Cardiac septum (tissue), 1 donor: Measurements from ENCODE around the gene CTCFL. TPM values are rescaled to one million over a fixed set of nuclear protein-coding genes. Genes with fewer than 3 reads are reported as not detected.
"Not testable (repeated sequence)": the region's sequence is repeated elsewhere in the genome, so short reads cannot be mapped to it uniquely, and the experiment has no call there.

Source experiments
- DNase-seq: peaks from one replicate; pipeline ENCODE4 v3.0.0-alpha.2; 2020; ENCODE audit warnings: low spot score
- intact Hi-C: fragments of 100-400 bp; cut with DNase I; formaldehyde crosslinking; loops from one replicate; pipeline ENCODE4 v1.14.0; 2022
- total RNA-seq: library from RNA; stranded (reverse); fragmentation: NEBNext Ultra II Directional; extraction: Animal tissue kit (Norgen Biotek cat#: 25700); gene quantifications from one replicate; pipeline ENCODE4 v1.2.1, GENCODE V29; 2021
- donor health status: DM: no; HTN: no; CAD: no.

The CTCFL gene
- total RNA-seq, 1 donor from 2014 or later: not detected

GRCh38 chr20:57491373-57491772 lies 33.6 kb downstream of the CTCFL start:
- intact Hi-C loops: loop anchor here (10.0 kb wide), 1 partner anchor 397 kb away; no protein-coding TSS in a partner anchor
- no peak for DNase-seq

- intact Hi-C loops: not testable (repeated sequence)
Observed at GRCh38 chr20:57488277-57488676, 36.7 kb downstream of the CTCFL start.

GRCh38 chr20:57485770-57486169 lies 39.2 kb downstream of the CTCFL start:
- DNase-seq: no peak
- intact Hi-C loops: no loop called here

More at GRCh38 chr20:57488277-57488676, 36.7 kb downstream of the CTCFL start:
- DNase-seq: not testable (repeated sequence)

DNA sequence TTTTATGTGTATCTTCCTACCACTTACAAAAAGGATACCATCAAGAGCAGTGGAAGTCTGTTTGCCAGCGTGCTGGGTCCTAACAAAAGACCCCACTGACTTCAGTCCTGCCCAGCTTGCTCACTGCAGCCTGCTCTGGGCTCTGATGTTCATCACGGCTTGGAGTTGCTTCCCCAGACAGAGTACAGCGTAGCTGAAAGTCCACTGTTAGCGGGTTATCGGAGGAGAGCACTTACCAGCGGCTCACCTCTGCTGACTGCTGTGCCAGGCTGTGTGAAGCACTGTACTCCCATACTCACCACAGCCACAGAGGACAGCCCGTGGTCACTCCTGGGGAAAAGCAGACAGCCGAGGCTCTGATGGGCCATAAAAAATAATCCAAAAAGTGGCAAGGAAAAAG lies 40.2 kb downstream of the CTCFL start:
- peak; percentile 7 for DNase-seq
- intact Hi-C loops: no loop called here

- intact Hi-C loops: no loop called here
- DNase-seq: peak; percentile 14
Observed at GRCh38 chr20:57483287-57484050, 41.5 kb downstream of the CTCFL start.

DNA sequence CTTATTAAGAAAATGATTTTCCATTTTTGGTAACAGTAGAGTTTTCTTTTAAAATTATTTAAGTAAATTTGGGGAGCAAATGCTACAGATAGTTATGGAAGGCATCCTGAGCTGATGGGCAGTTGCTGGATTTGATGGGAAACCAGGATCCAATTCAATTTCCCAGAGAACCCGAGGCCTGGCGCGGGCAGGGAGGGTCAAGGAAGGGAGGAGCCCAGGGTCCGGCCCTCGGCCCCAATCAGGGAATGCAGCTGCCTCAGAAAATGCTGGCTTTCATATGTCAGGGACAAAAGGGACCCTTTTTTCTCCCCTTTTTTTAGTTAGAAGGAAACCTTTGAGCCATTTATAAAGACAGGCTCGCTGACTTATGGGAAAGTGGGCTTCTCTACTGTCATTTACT lies 42.1 kb downstream of the CTCFL start:
- peak; percentile 44 for DNase-seq
- intact Hi-C loops: no loop called here

DNA sequence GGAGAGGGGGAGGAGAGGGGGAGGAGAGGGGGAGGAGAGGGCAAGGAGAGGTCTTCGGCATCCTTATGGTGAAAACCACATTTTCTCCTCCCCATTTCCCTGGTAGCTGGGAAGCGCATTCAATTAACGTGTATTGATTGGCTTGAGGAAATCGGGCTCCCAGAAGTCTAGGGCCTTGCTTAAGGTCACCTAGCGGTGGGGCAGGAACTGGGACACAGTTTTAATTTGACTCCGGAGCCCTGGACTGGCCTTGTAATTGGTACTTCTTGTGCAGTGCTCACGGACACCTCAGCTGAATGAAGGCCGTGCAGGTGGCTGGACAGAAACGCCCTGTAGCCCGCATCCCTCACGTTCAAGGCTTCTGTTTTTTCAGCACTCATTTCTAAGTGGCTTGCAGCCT lies 42.8 kb downstream of the CTCFL start:
- intact Hi-C loops: no loop called here
- no peak for DNase-seq

GRCh38 chr20:57481281-57481711 lies 43.6 kb downstream of the CTCFL start:
- intact Hi-C loops: no loop called here
- DNase-seq: peak; percentile 60

- peak; percentile 68 for DNase-seq
- intact Hi-C loops: no loop called here
Observed at GRCh38 chr20:57480444-57481160, 44.3 kb downstream of the CTCFL start.

DNA sequence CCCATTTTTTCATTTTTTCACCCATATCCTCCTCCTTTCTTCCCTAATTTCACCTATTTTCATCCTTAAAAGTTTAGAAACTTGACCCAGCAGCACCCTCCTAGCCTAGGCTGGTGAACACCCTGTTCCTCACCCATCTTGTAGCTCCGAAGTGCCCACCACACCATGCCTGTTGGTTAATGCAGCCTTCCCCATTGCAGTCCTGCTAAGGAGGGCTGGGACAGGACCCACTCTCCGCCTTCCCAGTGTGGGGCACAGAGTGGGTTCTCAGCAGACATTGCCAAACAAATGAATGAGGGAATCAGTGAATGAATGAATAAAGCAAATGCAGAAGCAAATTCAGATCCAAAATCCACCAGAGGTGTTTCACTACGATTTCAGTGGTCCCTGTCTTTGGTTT lies 45.7 kb downstream of the CTCFL start:
- DNase-seq: no peak
- intact Hi-C loops: no loop called here

DNA sequence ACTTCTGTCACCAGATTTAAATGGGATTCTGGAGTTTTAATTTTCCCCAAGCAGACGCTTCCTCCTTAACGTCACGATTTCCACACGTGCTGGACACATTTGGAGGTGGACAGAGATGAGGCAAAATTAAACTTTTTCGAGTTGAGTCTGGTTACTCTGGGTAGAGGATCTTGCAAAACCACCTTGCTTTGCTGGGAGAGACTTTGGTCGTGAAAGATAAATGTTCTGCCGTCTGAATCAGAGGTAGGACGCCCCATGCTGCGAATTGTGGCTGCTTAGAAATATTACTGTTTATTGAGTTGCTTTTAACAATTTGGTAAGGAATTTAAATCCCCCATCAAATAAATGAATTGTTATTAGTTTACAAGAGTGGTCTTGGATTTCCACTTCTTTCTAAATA lies 46.8 kb downstream of the CTCFL start:
- DNase-seq: no peak
- intact Hi-C loops: no loop called here

DNA sequence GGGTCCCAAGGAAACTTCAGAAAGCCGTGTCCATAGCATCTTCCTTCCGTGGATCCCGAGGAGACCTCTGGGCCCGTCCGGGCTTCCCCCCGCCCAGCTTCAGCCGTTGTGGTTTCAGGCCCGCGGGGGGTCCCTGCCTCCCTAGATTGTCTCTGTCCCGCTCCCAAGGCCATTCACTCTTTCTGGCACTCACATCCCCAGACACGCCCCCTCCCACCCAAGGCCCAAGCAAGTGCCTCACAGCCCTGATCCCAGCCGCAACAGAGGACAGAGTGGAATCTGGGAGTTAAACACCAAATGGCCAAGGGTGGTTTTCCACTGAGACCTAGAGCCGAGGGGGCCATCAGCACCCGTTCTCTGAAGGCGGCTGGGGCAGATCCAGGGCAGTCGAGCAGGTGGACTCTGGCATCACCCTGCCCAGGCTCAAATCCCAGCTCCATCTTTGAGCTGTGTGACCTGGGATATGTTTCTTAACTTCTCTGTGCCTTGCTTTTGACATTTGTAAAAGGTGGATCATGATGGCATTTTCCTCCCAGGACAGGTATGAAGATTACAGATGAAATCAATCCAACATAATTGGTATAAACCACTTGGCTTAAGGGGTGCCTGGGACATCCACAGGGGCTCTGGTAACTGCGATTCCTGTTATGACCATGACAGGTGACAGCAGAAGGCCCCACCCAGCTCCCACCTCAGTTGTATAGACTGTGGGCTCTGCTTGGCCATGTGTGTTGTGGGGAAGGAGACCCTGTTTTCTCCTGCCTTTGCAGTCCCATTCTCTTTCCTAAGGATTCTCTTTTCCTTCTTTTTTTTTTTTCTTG lies 48.1 kb downstream of the CTCFL start:
- intact Hi-C loops: no loop called here
- peak; percentile 71 for DNase-seq

DNA sequence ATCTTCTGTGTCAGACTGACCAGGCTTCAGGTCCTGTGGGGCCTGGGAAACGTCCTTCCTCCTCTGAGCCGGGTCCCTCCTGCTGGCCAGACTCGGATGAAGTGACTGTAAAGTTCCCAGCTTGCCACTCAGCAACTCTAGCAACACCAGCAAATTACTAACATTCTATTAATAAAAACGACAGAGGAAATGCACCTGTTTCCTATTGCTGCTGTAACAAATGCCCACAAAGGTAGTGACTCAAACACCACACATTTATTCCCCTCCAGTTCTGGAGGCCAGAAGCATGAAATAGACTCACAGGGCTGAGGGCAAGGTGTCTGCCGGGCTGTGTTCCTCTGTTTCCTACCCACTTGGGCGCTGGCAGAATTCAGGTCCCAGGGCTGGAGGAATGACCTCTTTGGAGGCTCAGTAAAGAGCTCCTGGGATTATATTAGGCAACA lies 48.8 kb downstream of the CTCFL start:
- intact Hi-C loops: no loop called here
- peak; percentile 74 for DNase-seq

- peak; percentile 56 for DNase-seq
- intact Hi-C loops: no loop called here
Observed at GRCh38 chr20:57475388-57476083, 49.4 kb downstream of the CTCFL start.

- DNase-seq: peak; percentile 49
- intact Hi-C loops: no loop called here
Observed at GRCh38 chr20:57474816-57475215, 50.1 kb downstream of the CTCFL start.

- intact Hi-C loops: no loop called here
Observed at GRCh38 chr20:57474205-57474604, 50.7 kb downstream of the CTCFL start.

GRCh38 chr20:57473246-57474048 lies 51.5 kb downstream of the CTCFL start:
- DNase-seq: peak; percentile 80
- intact Hi-C loops: no loop called here

More at GRCh38 chr20:57474205-57474604, 50.7 kb downstream of the CTCFL start:
- DNase-seq: no peak

DNA sequence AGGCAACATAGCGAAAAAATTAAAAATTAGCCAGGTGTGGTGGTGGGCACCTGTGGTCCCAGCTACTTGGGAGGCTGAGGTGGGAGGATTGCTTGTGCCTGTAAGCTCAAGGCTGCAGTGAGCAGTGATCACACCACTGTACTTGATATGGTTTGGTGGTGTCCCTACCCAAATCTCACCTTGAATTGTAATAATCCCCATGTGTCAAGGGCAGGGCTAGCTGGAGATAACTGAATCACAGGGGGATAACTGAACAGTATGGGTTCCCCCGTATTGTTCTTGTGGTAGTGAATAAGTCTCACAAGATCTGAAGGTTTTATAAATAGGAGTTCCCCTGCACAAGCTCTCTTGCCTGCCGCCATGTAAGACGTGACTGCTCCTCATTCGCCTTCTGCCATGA lies 52.5 kb downstream of the CTCFL start:
- intact Hi-C loops: not testable (repeated sequence)

More for the DNA sequence above, 52.5 kb downstream of the CTCFL start:
- DNase-seq: peak; percentile 29
